ENCODE results near the gene PLEKHM1. TPM values are rescaled to one million over a fixed set of nuclear protein-coding genes. Genes with fewer than 3 reads are reported as not detected.
"Not testable (repeated sequence)": the region's sequence is repeated elsewhere in the genome, so short reads cannot be mapped to it uniquely, and the experiment has no call there.

The PLEKHM1 gene
- total RNA-seq, 2 experiments from 2014 or later = 108 to 118 TPM

GRCh38 chr17:45498377-45498776 is 7.9 kb upstream of the PLEKHM1 start:
- CTCF ChIA-PET; H3K4me3 ChIP-seq (ENCODE audit: low read length); intact Hi-C loops (cut with DNase I, micrococcal nuclease); H3K4me1 ChIP-seq (ENCODE audit: insufficient read depth, low read length); H3K4me1 Mint-ChIP-seq (ENCODE audit: low read depth); DNase-seq; H3K9me3 ChIP-seq (ENCODE audit: control insufficient read depth in 1 of 2, insufficient read depth in 1 of 2, low read length in 2 of 2); H3K9me3 Mint-ChIP-seq; H3K27ac ChIP-seq (ENCODE audit: low read depth in 1 of 2, low read length in 2 of 2); H3K27ac Mint-ChIP-seq; H3K36me3 Mint-ChIP-seq (ENCODE audit: low read depth); ATAC-seq (ENCODE audit: poor library complexity); H3K27me3 ChIP-seq (ENCODE audit: control insufficient read depth in 1 of 2, insufficient read depth in 2 of 2, low read length in 2 of 2); H3K4me3 Mint-ChIP-seq; H3K27me3 Mint-ChIP-seq; H3K36me3 ChIP-seq (ENCODE audit: insufficient read depth, low read length); POLR2A ChIA-PET: not testable (repeated sequence)

- POLR2A ChIA-PET; H3K9me3 ChIP-seq (ENCODE audit: control insufficient read depth in 1 of 2, insufficient read depth in 1 of 2, low read length in 2 of 2); H3K4me3 ChIP-seq (ENCODE audit: low read length); H3K4me1 ChIP-seq (ENCODE audit: insufficient read depth, low read length); H3K9me3 Mint-ChIP-seq; H3K27me3 Mint-ChIP-seq; H3K36me3 Mint-ChIP-seq (ENCODE audit: low read depth); H3K27ac ChIP-seq (ENCODE audit: low read depth in 1 of 2, low read length in 2 of 2); H3K27me3 ChIP-seq (ENCODE audit: control insufficient read depth in 1 of 2, insufficient read depth in 2 of 2, low read length in 2 of 2); CTCF ChIA-PET; intact Hi-C loops (cut with DNase I, micrococcal nuclease); DNase-seq; H3K36me3 ChIP-seq (ENCODE audit: insufficient read depth, low read length); H3K27ac Mint-ChIP-seq; ATAC-seq (ENCODE audit: poor library complexity); H3K4me1 Mint-ChIP-seq (ENCODE audit: low read depth); H3K4me3 Mint-ChIP-seq: not testable (repeated sequence)
Observed at GRCh38 chr17:45497449-45497848, 6.9 kb upstream of the PLEKHM1 start.

GRCh38 chr17:45496507-45496906 is 6.0 kb upstream of the PLEKHM1 start:
- intact Hi-C loops (cut with DNase I, micrococcal nuclease); H3K27ac ChIP-seq (ENCODE audit: low read depth in 1 of 2, low read length in 2 of 2); H3K27me3 Mint-ChIP-seq; H3K27ac Mint-ChIP-seq; H3K9me3 Mint-ChIP-seq; DNase-seq; H3K36me3 Mint-ChIP-seq (ENCODE audit: low read depth); H3K4me3 Mint-ChIP-seq; H3K4me3 ChIP-seq (ENCODE audit: low read length); CTCF ChIA-PET; H3K4me1 Mint-ChIP-seq (ENCODE audit: low read depth); H3K27me3 ChIP-seq (ENCODE audit: control insufficient read depth in 1 of 2, insufficient read depth in 2 of 2, low read length in 2 of 2); H3K4me1 ChIP-seq (ENCODE audit: insufficient read depth, low read length); H3K9me3 ChIP-seq (ENCODE audit: control insufficient read depth in 1 of 2, insufficient read depth in 1 of 2, low read length in 2 of 2); H3K36me3 ChIP-seq (ENCODE audit: insufficient read depth, low read length); ATAC-seq (ENCODE audit: poor library complexity); POLR2A ChIA-PET: not testable (repeated sequence)

- H3K27ac Mint-ChIP-seq; H3K27ac ChIP-seq (ENCODE audit: low read depth in 1 of 2, low read length in 2 of 2); POLR2A ChIA-PET; H3K4me1 Mint-ChIP-seq (ENCODE audit: low read depth); H3K9me3 Mint-ChIP-seq; H3K27me3 ChIP-seq (ENCODE audit: control insufficient read depth in 1 of 2, insufficient read depth in 2 of 2, low read length in 2 of 2); H3K4me3 ChIP-seq (ENCODE audit: low read length); H3K36me3 Mint-ChIP-seq (ENCODE audit: low read depth); H3K9me3 ChIP-seq (ENCODE audit: control insufficient read depth in 1 of 2, insufficient read depth in 1 of 2, low read length in 2 of 2); H3K27me3 Mint-ChIP-seq; H3K4me3 Mint-ChIP-seq; intact Hi-C loops (cut with DNase I, micrococcal nuclease); H3K36me3 ChIP-seq (ENCODE audit: insufficient read depth, low read length); ATAC-seq (ENCODE audit: poor library complexity); H3K4me1 ChIP-seq (ENCODE audit: insufficient read depth, low read length): not testable (repeated sequence)
- CTCF ChIA-PET = interaction anchor here (0.7 kb wide), 1 partner anchor 687 kb away, joined by 3 read pairs; no protein-coding TSS in a partner anchor
- DNase-seq = peak in 1 of 14 experiments; percentile 22
Observed at GRCh38 chr17:45494556-45494955, 4.0 kb upstream of the PLEKHM1 start.

- H3K4me3 Mint-ChIP-seq; H3K27ac Mint-ChIP-seq; H3K4me3 ChIP-seq (ENCODE audit: low read length); DNase-seq; H3K9me3 ChIP-seq (ENCODE audit: control insufficient read depth in 1 of 2, insufficient read depth in 1 of 2, low read length in 2 of 2); CTCF ChIA-PET; intact Hi-C loops (cut with DNase I, micrococcal nuclease); H3K9me3 Mint-ChIP-seq; H3K36me3 ChIP-seq (ENCODE audit: insufficient read depth, low read length); ATAC-seq (ENCODE audit: poor library complexity); H3K27me3 Mint-ChIP-seq; H3K27me3 ChIP-seq (ENCODE audit: control insufficient read depth in 1 of 2, insufficient read depth in 2 of 2, low read length in 2 of 2); H3K27ac ChIP-seq (ENCODE audit: low read depth in 1 of 2, low read length in 2 of 2); POLR2A ChIA-PET; H3K36me3 Mint-ChIP-seq (ENCODE audit: low read depth): not testable (repeated sequence)
- peaks cover 18% of the 10 kb centered on the region for H3K4me1 ChIP-seq (ENCODE audit: insufficient read depth, low read length)
- H3K4me1 Mint-ChIP-seq (ENCODE audit: low read depth) = peaks cover 15% of the 10 kb centered on the region
Observed at GRCh38 chr17:45492156-45492555, 1.6 kb upstream of the PLEKHM1 start.

GRCh38 chr17:45490198-45490597 is 323 bp downstream of the PLEKHM1 start:
- Histone ChIP-seq H3K4me3 (ENCODE audit: low read length) (peak overlapping the region; percentile 57), H3K4me1 (ENCODE audit: insufficient read depth, low read length) (peaks cover 18% of the 10 kb centered on the region), H3K27ac (ENCODE audit: low read depth in 1 of 2, low read length in 2 of 2) (peak overlapping the region; percentile 55 to 56)
- H3K27me3 ChIP-seq (ENCODE audit: control insufficient read depth in 1 of 2, insufficient read depth in 2 of 2, low read length in 2 of 2); H3K36me3 Mint-ChIP-seq (ENCODE audit: low read depth); H3K27me3 Mint-ChIP-seq; intact Hi-C loops (cut with DNase I, micrococcal nuclease); H3K36me3 ChIP-seq (ENCODE audit: insufficient read depth, low read length); POLR2A ChIA-PET; H3K9me3 ChIP-seq (ENCODE audit: control insufficient read depth in 1 of 2, insufficient read depth in 1 of 2, low read length in 2 of 2); ATAC-seq (ENCODE audit: poor library complexity); H3K9me3 Mint-ChIP-seq: not testable (repeated sequence)
- Mint-ChIP-seq H3K4me3 (peak overlapping the region; percentile 91), H3K27ac (peak overlapping the region; percentile 90), H3K4me1 (ENCODE audit: low read depth) (peaks cover 15% of the 10 kb centered on the region)
- CTCF ChIA-PET = interaction anchor here (0.6 kb wide), 1 partner anchor 103 kb away, joined by 3 read pairs; no protein-coding TSS in a partner anchor
- peak in 6 of 14 experiments; percentile 2 to 40 (median 18) for DNase-seq

GRCh38 chr17:45487704-45488103 is 2.8 kb downstream of the PLEKHM1 start:
- H3K4me1 ChIP-seq (ENCODE audit: insufficient read depth, low read length) = peaks cover 20% of the 10 kb centered on the region
- H3K4me3 Mint-ChIP-seq = peak overlapping the region; percentile 78
- H3K9me3 Mint-ChIP-seq; H3K36me3 ChIP-seq (ENCODE audit: insufficient read depth, low read length); H3K27me3 ChIP-seq (ENCODE audit: control insufficient read depth in 1 of 2, insufficient read depth in 2 of 2, low read length in 2 of 2); H3K27me3 Mint-ChIP-seq; POLR2A ChIA-PET; CTCF ChIA-PET; intact Hi-C loops (cut with DNase I, micrococcal nuclease); H3K27ac ChIP-seq (ENCODE audit: low read depth in 1 of 2, low read length in 2 of 2); H3K9me3 ChIP-seq (ENCODE audit: control insufficient read depth in 1 of 2, insufficient read depth in 1 of 2, low read length in 2 of 2); H3K4me3 ChIP-seq (ENCODE audit: low read length); ATAC-seq (ENCODE audit: poor library complexity): not testable (repeated sequence)
- peaks cover 12% of the 10 kb centered on the region for H3K36me3 Mint-ChIP-seq (ENCODE audit: low read depth)
- DNase-seq = peak in 2 of 14 experiments; percentile 34 to 45
- H3K4me1 Mint-ChIP-seq (ENCODE audit: low read depth) = peaks cover 24% of the 10 kb centered on the region
- H3K27ac Mint-ChIP-seq = peak overlapping the region; percentile 43
